ENCODE measurements around the gene SERTM2.

DNA sequence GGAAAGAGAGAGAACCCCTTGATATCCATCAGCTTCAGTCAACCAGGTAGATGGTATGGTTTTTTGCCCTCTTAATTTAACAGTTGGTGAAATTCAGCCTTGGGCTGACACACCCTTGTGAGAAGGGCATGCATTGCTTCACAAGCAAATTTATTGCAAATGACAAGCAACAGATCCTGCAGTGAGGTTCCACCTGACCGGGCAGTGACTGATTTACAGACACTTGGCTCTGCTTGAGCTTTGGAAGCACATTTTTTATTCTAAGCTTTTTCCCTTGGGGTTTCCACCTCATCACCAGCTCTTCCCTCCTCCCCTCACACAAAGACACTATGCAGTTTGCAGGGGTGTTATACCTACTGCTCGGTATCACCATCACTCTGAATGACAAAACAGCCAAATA lies 28.3 kb upstream of the SERTM2 start:
- TF ChIP-seq, protein P1, sequence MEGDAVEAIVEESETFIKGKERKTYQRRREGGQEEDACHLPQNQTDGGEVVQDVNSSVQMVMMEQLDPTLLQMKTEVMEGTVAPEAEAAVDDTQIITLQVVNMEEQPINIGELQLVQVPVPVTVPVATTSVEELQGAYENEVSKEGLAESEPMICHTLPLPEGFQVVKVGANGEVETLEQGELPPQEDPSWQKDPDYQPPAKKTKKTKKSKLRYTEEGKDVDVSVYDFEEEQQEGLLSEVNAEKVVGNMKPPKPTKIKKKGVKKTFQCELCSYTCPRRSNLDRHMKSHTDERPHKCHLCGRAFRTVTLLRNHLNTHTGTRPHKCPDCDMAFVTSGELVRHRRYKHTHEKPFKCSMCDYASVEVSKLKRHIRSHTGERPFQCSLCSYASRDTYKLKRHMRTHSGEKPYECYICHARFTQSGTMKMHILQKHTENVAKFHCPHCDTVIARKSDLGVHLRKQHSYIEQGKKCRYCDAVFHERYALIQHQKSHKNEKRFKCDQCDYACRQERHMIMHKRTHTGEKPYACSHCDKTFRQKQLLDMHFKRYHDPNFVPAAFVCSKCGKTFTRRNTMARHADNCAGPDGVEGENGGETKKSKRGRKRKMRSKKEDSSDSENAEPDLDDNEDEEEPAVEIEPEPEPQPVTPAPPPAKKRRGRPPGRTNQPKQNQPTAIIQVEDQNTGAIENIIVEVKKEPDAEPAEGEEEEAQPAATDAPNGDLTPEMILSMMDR (IDR thresholded peaks at IDR 0.05; ENCODE audit: insufficient read depth, low read depth, low read length) = no peak
- no peak for TF ChIP-seq EZH2 (IDR thresholded peaks at IDR 0.05; ENCODE audit: insufficient read depth, low read length)

Data from astrocyte (in vitro differentiated cells and primary cell).